K562 (cell line): ENCODE measurements around the gene RBM5. TPM values are rescaled to one million over a fixed set of nuclear protein-coding genes. Genes with fewer than 3 reads are reported as not detected.

Source experiments
- ATAC-seq: fragments of 200-7000 bp; cut with Tn5 transposase; 3 replicates; pipeline ENCODE4 v1.9.1; 2020; ENCODE audit warnings: moderate library complexity
- BruUV-seq: library from RNA; stranded (reverse); fragments of 400-500 nt; replicated peaks from 2 replicates; lab custom pipeline; 2021; lab: Mats Ljungman, UMichigan
- CTCF ChIA-PET: fragments of 300-600 bp; formaldehyde crosslinking; extraction: SDS; loops from one replicate; lab custom pipeline; 2021; ENCODE audit warnings: low intra/inter-chr PET ratio; lab: Yijun Ruan, JAX
- POLR2A ChIA-PET: fragments of 300-600, 350-650 bp; sonication (Branson Sonifier 250); formaldehyde crosslinking; extraction: SDS; loops from one replicate; lab custom pipeline; 2021; ENCODE audit warnings: antibody characterized with exemption, inconsistent platforms; lab: Yijun Ruan, JAX
- DNase-seq, 4 experiments: peaks; one replicate each; pipeline versions ENCODE4 v3.0.0 to v3.0.0-alpha.2; 2011 to 2018; ENCODE audit warnings: low spot score in 3 of 4, mixed read lengths in 3 of 4; ENCODE audit errors: extremely low read depth in 1 of 4
- FAIRE-seq: peaks from 2 replicates; lab custom pipeline; 2011; peaks lifted over from hg19 to GRCh38; lab: Jason Lieb, UNC
- H2AFZ ChIP-seq: 2 replicates; pipeline ENCODE4 v1.6.0; 2011; ENCODE audit warnings: low read depth, low read length, control low read depth, inconsistent platforms
- H3K27ac ChIP-seq: fragments of 200-600 bp; 3 replicates; pipeline ENCODE4 v1.8.0; 2011; ENCODE audit warnings: low read depth, mild to moderate bottlenecking, control low read depth, inconsistent platforms, low read length, moderate library complexity, mixed read lengths; ENCODE audit errors: extremely low read depth
- H3K27me3 ChIP-seq, 2 experiments: fragments of 300-600 bp in 1 of 2; 2 replicates in 1 of 2; 3 replicates in 1 of 2; pipeline versions ENCODE4 v1.6.0 to v1.8.0; 2011; ENCODE audit warnings: inconsistent platforms in 2 of 2, low read length in 2 of 2, mild to moderate bottlenecking in 1 of 2, mixed read lengths in 1 of 2, moderate library complexity in 1 of 2; ENCODE audit not compliant: control insufficient read depth in 2 of 2, insufficient read depth in 2 of 2
- H3K36me3 ChIP-seq: fragments of 300-600 bp; 3 replicates; pipeline ENCODE4 v1.8.0; 2011; ENCODE audit warnings: mild to moderate bottlenecking, low read length, inconsistent platforms; ENCODE audit not compliant: control insufficient read depth, insufficient read depth
- H3K4me1 ChIP-seq, 2 experiments: fragments of 200-600 bp in 1 of 2; replicated peaks in 1 of 2; 2 replicates in 1 of 2; 3 replicates in 1 of 2; pipeline versions ENCODE4 v1.5.1 to v1.8.0; 2011; ENCODE audit warnings: inconsistent platforms in 2 of 2, low read length in 2 of 2, mild to moderate bottlenecking in 1 of 2, mixed read lengths in 1 of 2, moderate library complexity in 1 of 2; ENCODE audit not compliant: control insufficient read depth in 2 of 2, insufficient read depth in 2 of 2
- H3K4me2 ChIP-seq: 2 replicates; pipeline ENCODE4 v1.6.1; 2011; ENCODE audit warnings: low read length, control low read depth, inconsistent platforms, mixed read lengths; ENCODE audit not compliant: insufficient read depth
- H3K4me3 ChIP-seq: fragments of 200-600 bp; sonication (generic), shearing (Covaris generic); 2 replicates; pipeline ENCODE4 v1.5.1; 2016; ENCODE audit warnings: control low read depth, inconsistent platforms
- H3K79me2 ChIP-seq: fragments of 200-600 bp; 3 replicates; pipeline ENCODE4 v1.8.0; 2011; ENCODE audit warnings: low read length, inconsistent platforms; ENCODE audit not compliant: control insufficient read depth, insufficient read depth
- H3K9ac ChIP-seq, 2 experiments: 2 replicates each; pipeline versions ENCODE4 v1.6.0 to v1.6.1; 2011; ENCODE audit warnings: low read depth in 2 of 2, low read length in 2 of 2, control low read depth in 1 of 2, inconsistent platforms in 1 of 2, mild to moderate bottlenecking in 1 of 2, mixed read lengths in 1 of 2; ENCODE audit not compliant: insufficient read depth in 1 of 2
- H3K9me1 ChIP-seq: one replicate; pipeline ENCODE4 v1.6.0; 2011; ENCODE audit warnings: inconsistent platforms, mild to moderate bottlenecking, low read length, moderate library complexity; ENCODE audit not compliant: control insufficient read depth, insufficient read depth
- H3K9me3 ChIP-seq: replicated peaks from 2 replicates; pipeline ENCODE4 v1.5.1; 2011; ENCODE audit warnings: low read depth, low read length, inconsistent platforms; ENCODE audit not compliant: control insufficient read depth, insufficient read depth
- H4K20me1 ChIP-seq: replicated peaks from 2 replicates; pipeline ENCODE4 v1.6.1; 2011; ENCODE audit warnings: low read length, inconsistent platforms, mixed read lengths; ENCODE audit not compliant: control insufficient read depth, insufficient read depth
- ARID3A ChIP-seq: IDR thresholded peaks from 2 replicates; pipeline ENCODE4 v1.6.1; 2012; ENCODE audit warnings: low read depth, low read length, improper control_type of control experiment, borderline replicate concordance
- BRF1 ChIP-seq: IDR thresholded peaks from 3 replicates; pipeline ENCODE4 v1.6.1; 2011; ENCODE audit warnings: borderline replicate concordance, mild to moderate bottlenecking; ENCODE audit not compliant: insufficient read length; ENCODE audit errors: extremely low read depth
- CBFA2T2 ChIP-seq: fragments of 450-650 bp; conservative IDR thresholded peaks from 2 replicates; pipeline ENCODE4 v1.6.1; 2017; ENCODE audit warnings: mild to moderate bottlenecking
- ELF4 ChIP-seq: fragments of 450-650 bp; formaldehyde crosslinking; IDR thresholded peaks from 2 replicates; pipeline ENCODE4 v1.4.0; 2022; ENCODE audit warnings: missing genetic modification characterization
- TAF9B ChIP-seq: fragments of 450-650 bp; IDR thresholded peaks from 2 replicates; pipeline ENCODE4 v1.6.1; 2018; ENCODE audit warnings: mild to moderate bottlenecking; ENCODE audit not compliant: partially characterized antibody
- ZFP36 ChIP-seq: fragments of 150-350 bp; IDR thresholded peaks from 2 replicates; pipeline ENCODE4 v1.6.1; 2018; ENCODE audit warnings: low read length, low read depth; ENCODE audit not compliant: partially characterized antibody
- WGBS: fragments of 100-300 bp; shearing (Covaris generic); methylation state at CpG from one replicate; pipeline ENCODE4 v1.1.6; 2016; ENCODE audit warnings: low coverage, mixed read lengths; ENCODE audit not compliant: insufficient coverage; ENCODE audit errors: missing lambda C conversion rate; 5-methylcytosine and 5-hydroxymethylcytosine counted together
- in situ Hi-C: fragments of 300-500 bp; cut with MboI; formaldehyde crosslinking; loops from 4 replicates; pipeline ENCODE4 v1.15.0; 2018; ENCODE audit warnings: inconsistent platforms, mixed read lengths
- intact Hi-C: fragments of 100-400 bp; cut with micrococcal nuclease; formaldehyde crosslinking; loops from 2 replicates; pipeline ENCODE4 v1.14.2; 2022
- polyA plus RNA-seq, 8 experiments: library from polyadenylated mRNA; depleted of rRNA in 4 of 8; stranded (reverse) in 5 of 8; unstranded in 3 of 8; fragments of >200 nt; fragmentation: Nextera tagmentation in 2 of 8; fragmentation: Illumina TruSeq in 1 of 8; extraction: Ambion mirVana in 2 of 8; extraction: Trizol in 1 of 8; gene quantifications; 2 replicates each; pipeline versions ENCODE4 v1.2.1 to v1.2.3, GENCODE V29; 2011 to 2014; ENCODE audit warnings: inconsistent platforms in 1 of 8, missing spikeins in 1 of 8
- total RNA-seq, 7 experiments: library from RNA; depleted of rRNA in 6 of 7; stranded (reverse); fragments of >200 nt in 6 of 7; fragmentation: Illumina TruSeq in 2 of 7; extraction: Trizol in 2 of 7; gene quantifications; 2 replicates each; pipeline versions ENCODE4 v1.2.1 to v1.2.3, GENCODE V29; 2011 to 2021; ENCODE audit warnings: low replicate concordance in 1 of 7

Gene RBM5
- total and polyA plus RNA-seq, 9 of the 15 experiments (the other 6 are each of a cell fraction or from before 2014, with no cell fraction given), result 24.5 to 153 (median 81.6) TPM

GRCh38 chr3:50147861-50148260, 59.1 kb downstream of the RBM5 start:
- Histone ChIP-seq H3K9ac (peak overlapping the region in 1 of 2 experiments; percentile 35; a peak in 1 of 4 replicates), H4K20me1 (no peaks in the 10 kb centered on the region), H3K9me1 (no peaks in the 10 kb centered on the region), H3K27me3 (no peaks in the 10 kb centered on the region), H3K9me3 (no peaks in the 10 kb centered on the region), H3K27ac (no peak overlapping the region), H3K4me2 (no peak overlapping the region), H2AFZ (no peak overlapping the region), H3K4me3 (no peak overlapping the region), H3K36me3 (no peaks in the 10 kb centered on the region), H3K4me1 (peaks cover 0 to 5% of the 10 kb centered on the region in 2 experiments; a peak in 2 of 5 replicates), H3K79me2 (no peaks in the 10 kb centered on the region)
- ATAC-seq, result 0 out of 3 replicates have a peak, but pooled peaks have one; percentile 14
- no peak for TF ChIP-seq ZFP36
- no peak for TF ChIP-seq TAF9B
- no peak for TF ChIP-seq CBFA2T2
- TF ChIP-seq BRF1, result no peak
- TF ChIP-seq ELF4, result no peak
- TF ChIP-seq ARID3A, result no peak
- WGBS, result 7% methylated on average over 5 of the region's 6 CpGs
- intact Hi-C loops (no loop called here), in situ Hi-C loops (no loop called here)
- ChIA-PET POLR2A (interaction anchor here (1.0 to 1.1 kb wide), 2 partner anchors 12 to 15 kb away, joined by 3 to 6 read pairs; no protein-coding TSS in a partner anchor), CTCF (no interaction called here)
- BruUV-seq, result no TSS peak
- FAIRE-seq, result no peak
- no peak for DNase-seq
